Large intestine (tissue), 3 donors: ENCODE data around the gene S100B. TPM values are rescaled to one million over a fixed set of nuclear protein-coding genes. Genes with fewer than 3 reads are reported as not detected.

ENCODE experiments used
- DNase-seq, 2 donors: peaks; one replicate each; pipeline versions ENCODE4 v3.0.0 to v3.0.0-alpha.2; 2013
- H3K27ac ChIP-seq: one replicate; pipeline ENCODE4 v1.5.1; 2013; ENCODE audit warnings: low read length
- H3K27me3 ChIP-seq: 2 replicates; pipeline ENCODE4 v1.6.1; 2013; ENCODE audit warnings: low read length; ENCODE audit not compliant: control insufficient read depth, insufficient read depth
- H3K36me3 ChIP-seq: 2 replicates; pipeline ENCODE4 v1.6.1; 2013; ENCODE audit warnings: low read length; ENCODE audit not compliant: control insufficient read depth, insufficient read depth
- H3K4me1 ChIP-seq: one replicate; pipeline ENCODE4 v1.6.1; 2013; ENCODE audit warnings: low read length; ENCODE audit not compliant: control insufficient read depth, insufficient read depth
- H3K4me3 ChIP-seq: one replicate; pipeline ENCODE4 v1.5.1; 2013; ENCODE audit warnings: low read length
- H3K9me3 ChIP-seq: one replicate; pipeline ENCODE4 v1.6.1; 2013; ENCODE audit warnings: mild to moderate bottlenecking, low read depth, low read length, moderate library complexity; ENCODE audit not compliant: control insufficient read depth
- WGBS: methylation state at CpG from one replicate; pipeline ENCODE4 v1.1.5; 2013; ENCODE audit warnings: low lambda C conversion rate; ENCODE audit not compliant: insufficient coverage; 5-methylcytosine and 5-hydroxymethylcytosine counted together
- polyA plus RNA-seq: library from polyadenylated mRNA; unstranded; fragments of 120-200 nt; gene quantifications from one replicate; pipeline ENCODE4 v1.2.1, GENCODE V29; 2013

The S100B gene
- polyA plus RNA-seq, 1 donor = 19.8 TPM

- Histone ChIP-seq H3K4me1 (no peaks in the 10 kb centered on the region), H3K27me3 (no peaks in the 10 kb centered on the region), H3K9me3 (no peaks in the 10 kb centered on the region), H3K27ac (no peak overlapping the region), H3K36me3 (peaks cover 88% of the 10 kb centered on the region), H3K4me3 (no peak overlapping the region)
- WGBS = no CpG with 5 or more reads among the region's 10 CpGs
- DNase-seq = no peak
Observed at GRCh38 chr21:46562472-46562871, 42.4 kb downstream of the S100B start.

DNA sequence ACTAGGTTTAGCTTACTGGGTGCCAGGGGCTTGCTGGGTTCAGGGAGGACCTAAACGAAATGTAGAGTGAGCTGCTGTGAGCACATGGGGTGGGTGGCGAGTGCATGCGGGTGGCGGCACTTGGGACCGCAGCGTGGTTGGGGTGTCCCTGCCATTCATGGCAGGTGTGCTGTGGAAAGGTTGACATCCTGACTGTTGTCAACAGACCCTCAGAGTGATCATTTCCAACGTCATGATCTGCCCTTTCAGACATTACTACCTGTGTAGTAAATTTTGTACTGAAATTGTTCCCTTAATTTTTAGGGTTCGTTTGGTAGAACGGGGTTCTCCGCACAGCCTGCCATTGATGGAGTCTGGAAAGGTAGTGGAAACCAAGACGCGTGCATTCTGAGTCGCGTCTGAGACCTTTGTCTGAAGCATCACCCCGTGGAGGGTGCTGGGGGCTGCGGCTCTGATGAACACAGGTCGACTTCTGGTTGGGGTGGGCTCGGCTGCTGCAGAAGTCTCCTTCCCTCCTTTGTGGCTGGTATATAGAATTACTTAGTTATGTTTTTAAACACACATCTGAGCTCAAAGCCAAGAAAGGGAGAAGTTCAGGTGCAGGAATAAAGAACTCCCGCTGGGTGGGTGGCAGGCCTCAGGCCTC is 43.3 kb downstream of the S100B start:
- peaks cover 87% of the 10 kb centered on the region for H3K36me3 ChIP-seq
- no CpG with 5 or more reads among the region's 19 CpGs for WGBS
- H3K4me3 ChIP-seq = no peak overlapping the region
- no peaks in the 10 kb centered on the region for H3K9me3 ChIP-seq
- no peak overlapping the region for H3K27ac ChIP-seq
- DNase-seq = no peak
- H3K4me1 ChIP-seq = no peaks in the 10 kb centered on the region
- H3K27me3 ChIP-seq = no peaks in the 10 kb centered on the region

- Histone ChIP-seq H3K9me3 (no peaks in the 10 kb centered on the region), H3K4me1 (no peaks in the 10 kb centered on the region), H3K4me3 (no peak overlapping the region), H3K27me3 (no peaks in the 10 kb centered on the region), H3K27ac (no peak overlapping the region), H3K36me3 (peaks cover 83% of the 10 kb centered on the region)
- no peak for DNase-seq
- no CpG with 5 or more reads among the region's 19 CpGs for WGBS
Observed at GRCh38 chr21:46560568-46561444, 44.1 kb downstream of the S100B start.

- Histone ChIP-seq H3K27ac (no peak overlapping the region), H3K4me1 (no peaks in the 10 kb centered on the region), H3K9me3 (no peaks in the 10 kb centered on the region), H3K36me3 (peaks cover 84% of the 10 kb centered on the region), H3K27me3 (no peaks in the 10 kb centered on the region), H3K4me3 (no peak overlapping the region)
- no peak for DNase-seq
- 75% methylated on average over 1 of the region's 16 CpGs for WGBS
Observed at GRCh38 chr21:46559291-46559983, 45.4 kb downstream of the S100B start.

DNA sequence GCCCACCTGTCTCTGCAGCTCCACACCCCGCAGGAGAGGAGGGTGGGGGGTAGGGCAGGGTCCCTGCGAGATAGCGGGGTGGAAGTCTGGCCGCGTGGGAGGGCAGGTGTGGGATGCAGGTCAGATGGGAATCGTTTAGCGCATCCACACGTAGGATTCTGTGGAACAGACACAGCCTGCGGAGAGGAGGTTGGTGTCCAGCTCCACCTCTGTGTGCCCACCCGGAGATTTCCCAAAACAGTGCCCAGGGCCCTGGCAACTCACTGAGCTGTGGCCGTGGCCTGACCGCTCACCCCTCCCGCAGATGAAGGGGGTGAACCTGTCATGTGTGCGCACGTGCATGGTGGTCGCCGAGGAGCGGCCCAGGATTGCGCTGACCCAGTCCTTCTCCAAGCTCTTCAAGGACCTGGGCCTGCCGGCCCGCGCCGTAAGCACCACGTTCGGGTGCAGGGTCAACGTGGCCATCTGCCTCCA is 46.9 kb downstream of the S100B start:
- Histone ChIP-seq H3K4me3 (no peak overlapping the region), H3K36me3 (peaks cover 81% of the 10 kb centered on the region), H3K4me1 (no peaks in the 10 kb centered on the region), H3K27me3 (no peaks in the 10 kb centered on the region), H3K9me3 (no peaks in the 10 kb centered on the region), H3K27ac (no peak overlapping the region)
- DNase-seq = no peak
- no CpG with 5 or more reads among the region's 26 CpGs for WGBS

GRCh38 chr21:46557469-46557868 is 47.4 kb downstream of the S100B start:
- Histone ChIP-seq H3K9me3 (no peaks in the 10 kb centered on the region), H3K4me1 (no peaks in the 10 kb centered on the region), H3K27me3 (no peaks in the 10 kb centered on the region), H3K27ac (no peak overlapping the region), H3K4me3 (no peak overlapping the region), H3K36me3 (peaks cover 78% of the 10 kb centered on the region)
- 100% methylated on average over 1 of the region's 14 CpGs for WGBS
- DNase-seq = no peak

DNA sequence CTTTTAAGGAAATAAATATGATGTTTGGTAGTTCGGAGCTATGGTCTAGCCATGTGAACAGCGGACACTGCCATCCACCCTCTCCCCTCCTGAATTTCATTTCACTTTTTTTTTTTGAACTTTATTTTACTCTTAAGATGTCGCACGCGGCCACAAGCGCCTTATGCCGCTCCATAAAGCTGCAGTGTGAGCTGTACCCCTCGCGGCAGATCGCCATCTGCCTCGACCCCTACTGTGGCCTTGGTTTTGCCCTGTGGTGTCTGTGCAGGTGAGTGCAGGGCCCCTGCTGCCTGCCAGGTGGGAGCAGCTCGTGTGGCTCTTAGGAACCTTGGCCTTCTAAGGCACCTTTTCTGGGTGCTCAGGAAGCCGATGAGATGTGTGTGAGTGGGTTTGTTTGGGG is 48.1 kb downstream of the S100B start:
- no peak for DNase-seq
- Histone ChIP-seq H3K27me3 (no peaks in the 10 kb centered on the region), H3K36me3 (peaks cover 77% of the 10 kb centered on the region), H3K4me3 (no peak overlapping the region), H3K27ac (no peak overlapping the region), H3K9me3 (no peaks in the 10 kb centered on the region), H3K4me1 (no peaks in the 10 kb centered on the region)
- WGBS = 96% methylated on average over 5 of the region's 13 CpGs

GRCh38 chr21:46555678-46556077 is 49.2 kb downstream of the S100B start:
- no peaks in the 10 kb centered on the region for H3K27me3 ChIP-seq
- WGBS = no CpG with 5 or more reads among the region's 16 CpGs
- no peak overlapping the region for H3K4me3 ChIP-seq
- H3K4me1 ChIP-seq = no peaks in the 10 kb centered on the region
- H3K27ac ChIP-seq = no peak overlapping the region
- peaks cover 76% of the 10 kb centered on the region for H3K36me3 ChIP-seq
- DNase-seq = no peak
- H3K9me3 ChIP-seq = no peaks in the 10 kb centered on the region

GRCh38 chr21:46555225-46555617 is 49.7 kb downstream of the S100B start:
- DNase-seq = no peak
- Histone ChIP-seq H3K4me3 (no peak overlapping the region), H3K36me3 (peaks cover 76% of the 10 kb centered on the region), H3K27ac (no peak overlapping the region), H3K27me3 (no peaks in the 10 kb centered on the region), H3K9me3 (no peaks in the 10 kb centered on the region), H3K4me1 (no peaks in the 10 kb centered on the region)
- no CpG with 5 or more reads among the region's 9 CpGs for WGBS

DNA sequence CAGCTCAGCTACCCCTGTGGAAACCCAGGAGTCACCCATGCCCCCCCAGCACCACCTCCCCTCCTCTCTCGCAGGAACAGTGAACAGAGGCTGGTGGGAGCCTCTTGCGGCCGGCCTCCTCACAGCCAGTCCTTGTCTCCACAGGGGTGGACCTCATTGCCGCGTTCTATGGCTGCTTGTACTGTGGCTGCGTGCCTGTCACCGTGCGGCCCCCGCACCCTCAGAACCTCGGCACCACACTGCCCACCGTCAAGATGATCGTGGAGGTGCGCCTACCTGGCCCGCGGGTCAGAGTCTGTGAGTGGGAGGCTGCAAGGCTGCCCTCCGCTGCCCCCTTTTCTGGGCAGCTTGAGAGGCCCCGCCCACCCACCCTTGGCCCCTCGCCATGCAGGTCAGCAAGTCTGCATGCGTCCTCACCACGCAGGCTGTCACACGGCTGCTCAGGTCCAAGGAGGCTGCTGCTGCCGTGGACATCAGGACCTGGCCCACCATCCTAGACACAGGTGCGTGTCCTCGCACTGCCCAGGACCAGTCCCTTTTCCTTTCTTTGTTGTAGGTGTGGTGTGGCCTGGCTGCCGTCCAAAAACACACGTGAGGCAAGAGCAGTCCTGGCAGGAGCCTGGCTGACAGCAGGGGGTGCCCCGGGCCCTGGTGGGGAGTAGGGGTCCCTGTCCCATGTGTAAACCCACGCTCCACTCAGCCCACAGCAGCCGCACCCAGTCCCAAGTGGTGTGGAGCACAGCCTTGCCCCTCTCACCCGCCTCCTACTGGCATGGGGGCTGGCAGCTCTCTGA is 50.3 kb downstream of the S100B start:
- H3K4me1 ChIP-seq = no peaks in the 10 kb centered on the region
- H3K9me3 ChIP-seq = no peaks in the 10 kb centered on the region
- no peak overlapping the region for H3K4me3 ChIP-seq
- no peaks in the 10 kb centered on the region for H3K27me3 ChIP-seq
- H3K27ac ChIP-seq = no peak overlapping the region
- peaks cover 75% of the 10 kb centered on the region for H3K36me3 ChIP-seq
- no CpG with 5 or more reads among the region's 30 CpGs for WGBS
- DNase-seq = no peak
